Amniotic stem cell (primary cell): ENCODE measurements around the gene LDHB.
"Not testable (repeated sequence)": the region's sequence is repeated elsewhere in the genome, so short reads cannot be mapped to it uniquely, and the experiment has no call there.

Experiments
- DNase-seq: peaks from one replicate; lab custom pipeline; 2025; lab: John Stamatoyannopoulos, UW

LDHB gene

GRCh38 chr12:21661396-21662093 is 3.9 kb upstream of the LDHB start:
- not testable (repeated sequence) for DNase-seq

- DNase-seq = no peak
These were observed 1.7 kb upstream of the LDHB start for GRCh38 chr12:21659383-21659782.

DNA sequence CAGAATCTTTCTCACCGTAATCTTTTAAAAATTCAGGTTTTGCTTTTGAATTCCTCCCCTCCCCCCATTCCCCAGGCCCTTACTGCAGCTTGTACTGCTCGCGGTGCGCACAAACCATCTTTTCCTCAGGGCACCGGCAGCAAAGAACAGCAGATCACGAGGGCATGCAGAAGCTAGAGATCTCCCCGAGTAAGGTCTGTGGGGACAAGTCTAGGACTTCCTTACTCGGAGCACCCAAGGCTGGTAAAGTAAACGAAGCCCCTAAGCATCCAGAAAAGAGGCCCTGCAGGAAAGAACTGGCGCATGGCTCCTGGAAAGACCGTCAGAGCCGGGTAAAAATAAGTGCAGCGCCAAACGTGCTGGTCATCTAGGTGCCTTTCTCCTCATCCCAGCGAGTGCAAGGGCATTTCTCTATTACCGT is 727 bp downstream of the LDHB start:
- peak; percentile 6 for DNase-seq

DNA sequence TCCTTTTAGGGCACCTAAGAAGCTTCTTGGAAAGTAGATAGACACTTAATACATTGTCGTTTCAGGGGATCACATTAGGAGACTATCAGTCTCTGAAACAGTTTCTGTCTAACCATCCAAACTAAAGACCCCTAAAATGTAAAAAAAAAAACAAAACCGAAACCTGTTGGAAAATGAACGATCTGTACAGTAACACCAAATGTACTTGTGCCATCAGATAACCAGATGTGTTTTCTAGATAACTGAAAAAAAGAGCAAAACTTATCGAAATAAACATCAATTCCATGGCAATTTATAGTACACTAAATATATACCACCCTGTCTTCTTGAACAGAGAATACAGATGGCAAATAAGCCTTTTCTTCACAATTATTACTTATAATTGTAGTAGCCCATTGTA is 2.1 kb downstream of the LDHB start:
- DNase-seq = no peak

- no peak for DNase-seq
These were observed 5.8 kb downstream of the LDHB start for GRCh38 chr12:21651821-21652220.

GRCh38 chr12:21650997-21651396 is 6.6 kb downstream of the LDHB start:
- no peak for DNase-seq

GRCh38 chr12:21649034-21649433 is 8.6 kb downstream of the LDHB start:
- no peak for DNase-seq

GRCh38 chr12:21648378-21648777 is 9.3 kb downstream of the LDHB start:
- no peak for DNase-seq

- DNase-seq = no peak
These were observed 10.5 kb downstream of the LDHB start for GRCh38 chr12:21647179-21647578.

GRCh38 chr12:21645041-21645500 is 12.6 kb downstream of the LDHB start:
- DNase-seq = not testable (repeated sequence)

GRCh38 chr12:21644516-21644915 is 13.1 kb downstream of the LDHB start:
- DNase-seq = no peak

GRCh38 chr12:21643758-21644157 is 13.9 kb downstream of the LDHB start:
- no peak for DNase-seq

GRCh38 chr12:21642707-21643389 is 14.8 kb downstream of the LDHB start:
- DNase-seq = no peak

- DNase-seq = no peak
These were observed 19.4 kb downstream of the LDHB start for GRCh38 chr12:21638054-21638891.

DNA sequence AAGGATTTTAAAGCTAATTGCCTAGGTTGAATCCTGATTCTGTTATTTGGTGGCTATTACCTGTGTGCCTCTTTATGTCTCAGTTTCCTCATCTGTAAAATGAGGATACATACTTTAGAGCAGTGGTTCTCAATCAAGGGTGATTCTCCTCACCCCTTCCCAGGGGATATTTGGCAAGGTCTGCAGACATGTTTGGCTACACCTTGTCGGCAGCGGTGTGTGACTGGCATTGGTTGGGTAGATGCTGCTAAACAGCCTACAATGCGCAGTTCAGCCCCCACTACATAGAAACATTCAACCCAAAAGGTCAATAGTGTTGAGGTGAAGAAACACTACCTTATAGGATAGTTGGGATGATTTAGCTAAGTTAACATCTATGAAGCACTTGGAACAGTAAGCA is 23.4 kb downstream of the LDHB start:
- no peak for DNase-seq

GRCh38 chr12:21631367-21631766 is 26.3 kb downstream of the LDHB start:
- DNase-seq = no peak

GRCh38 chr12:21627924-21628323 is 29.7 kb downstream of the LDHB start:
- DNase-seq = no peak

GRCh38 chr12:21618566-21618965 is 39.1 kb downstream of the LDHB start:
- DNase-seq = no peak

GRCh38 chr12:21617030-21617429 is 40.6 kb downstream of the LDHB start:
- no peak for DNase-seq

- DNase-seq = no peak
These were observed 42.2 kb downstream of the LDHB start for GRCh38 chr12:21615431-21615830.

DNA sequence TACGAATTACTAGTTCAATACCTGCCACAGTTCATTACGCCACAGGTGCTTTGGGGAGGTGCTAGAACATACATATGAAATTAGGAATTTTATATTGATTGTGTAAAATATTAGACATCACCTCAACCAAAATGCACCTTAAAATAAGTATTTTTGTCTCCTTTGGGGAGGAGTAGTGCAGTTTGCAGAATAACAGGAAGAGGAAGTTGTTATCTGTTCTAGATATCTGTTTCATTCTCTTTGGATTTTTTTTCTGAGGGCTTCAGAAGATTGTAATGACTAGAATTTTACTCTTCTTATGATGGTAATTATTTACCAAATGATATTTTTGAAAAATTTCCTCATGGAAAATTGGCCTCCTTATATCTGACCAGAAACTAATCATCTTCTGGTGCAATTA is 43.1 kb downstream of the LDHB start:
- no peak for DNase-seq

DNA sequence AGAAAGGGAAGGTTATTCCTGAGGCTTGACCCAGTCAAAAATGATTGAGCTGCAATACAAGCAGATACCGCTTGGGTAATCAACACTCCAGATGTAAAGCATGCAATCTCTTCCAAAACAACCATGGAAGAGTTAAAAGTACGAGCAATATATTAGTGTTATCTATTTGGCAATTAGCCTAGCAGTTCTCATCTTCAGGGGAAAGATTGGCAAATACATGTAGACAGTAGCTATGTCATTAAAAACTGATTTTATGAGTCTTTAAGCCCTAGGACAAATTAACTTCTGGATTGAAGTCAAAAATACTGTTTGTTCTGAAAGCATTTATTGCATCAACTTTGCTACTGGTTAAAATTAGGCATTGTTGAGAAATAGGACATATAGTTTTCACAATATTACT is 43.7 kb downstream of the LDHB start:
- DNase-seq = no peak

GRCh38 chr12:21608196-21608595 is 49.4 kb downstream of the LDHB start:
- no peak for DNase-seq
